K562 (cell line): Measurements from ENCODE around the gene PYCR2. TPM values are rescaled to one million over a fixed set of nuclear protein-coding genes. Genes with fewer than 3 reads are reported as not detected.

Source experiments
- ARID1B ChIP-seq: fragments of 450-650 bp; IDR thresholded peaks from 2 replicates; pipeline ENCODE4 v1.6.1; 2016; ENCODE audit warnings: antibody characterized with exemption, mild to moderate bottlenecking, inconsistent platforms
- CEBPG ChIP-seq, 3 experiments: fragments of 200-800 bp in 1 of 3; sonication (Bioruptor generic) in 1 of 3; sonication (generic) in 1 of 3; formaldehyde crosslinking in 1 of 3; IDR thresholded peaks in 2 of 3; conservative IDR thresholded peaks in 1 of 3; 2 replicates each; pipeline versions ENCODE4 v1.6.1 to v1.8.0; 2016 to 2022; ENCODE audit warnings: missing compliant biosample characterization in 2 of 3, missing genetic modification characterization in 2 of 3, mild to moderate bottlenecking in 1 of 3, missing genetic modification reagents in 1 of 3
- ILF3 ChIP-seq: fragments of 450-650 bp; IDR thresholded peaks from 2 replicates; pipeline ENCODE4 v1.6.1; 2018; ENCODE audit warnings: antibody characterized with exemption, mild to moderate bottlenecking, moderate library complexity, borderline replicate concordance
- ILK ChIP-seq: fragments of 450-650 bp; IDR thresholded peaks from 2 replicates; pipeline ENCODE4 v1.6.1; 2016; ENCODE audit warnings: missing genetic modification characterization, low read depth, mild to moderate bottlenecking, missing compliant biosample characterization, moderate library complexity, borderline replicate concordance
- KDM5B ChIP-seq: fragments of 200-600 bp; sonication (generic); IDR thresholded peaks from 2 replicates; pipeline ENCODE4 v1.6.1; 2012; ENCODE audit warnings: low read depth, mild to moderate bottlenecking, moderate library complexity, low read length, control low read depth, inconsistent platforms; ENCODE audit not compliant: insufficient replicate concordance
- KHSRP ChIP-seq: fragments of 450-650 bp; IDR thresholded peaks from 2 replicates; pipeline ENCODE4 v1.6.1; 2017
- MIER1 ChIP-seq: fragments of 450-650 bp; IDR thresholded peaks from 2 replicates; pipeline ENCODE4 v1.6.1; 2016; ENCODE audit warnings: antibody characterized with exemption, mild to moderate bottlenecking, low read depth
- SETDB1 ChIP-seq: IDR thresholded peaks from one replicate; pipeline ENCODE4 v1.6.1; 2012; ENCODE audit warnings: low read length, control low read depth, inconsistent platforms
- SMAD1 ChIP-seq: fragments of 150-350 bp; IDR thresholded peaks from 2 replicates; pipeline ENCODE4 v1.6.1; 2014; ENCODE audit warnings: low read length, low read depth; ENCODE audit not compliant: partially characterized antibody
- TAF1 ChIP-seq: IDR thresholded peaks from 2 replicates; pipeline ENCODE4 v1.6.1; 2011; ENCODE audit warnings: mild to moderate bottlenecking, low read length, moderate library complexity; ENCODE audit not compliant: insufficient read depth, control insufficient read depth, severe bottlenecking; ENCODE audit errors: extremely low read depth
- TAF15 ChIP-seq: fragments of 200-400 bp; formaldehyde crosslinking; IDR thresholded peaks from 2 replicates; pipeline ENCODE4 v1.6.1; 2017; ENCODE audit warnings: mild to moderate bottlenecking, low read depth, low read length, moderate library complexity
- ZNF431 ChIP-seq: sonication (generic); formaldehyde crosslinking; IDR thresholded peaks from 2 replicates; pipeline ENCODE4 v1.8.0; 2022; ENCODE audit warnings: mild to moderate bottlenecking, missing genetic modification reagents
- ZNF644 ChIP-seq: fragments of 200-800 bp; sonication (Bioruptor generic); IDR thresholded peaks from 2 replicates; pipeline ENCODE4 v1.6.1; 2016; ENCODE audit warnings: low read depth, missing genetic modification characterization, missing compliant biosample characterization
- ZNF830 ChIP-seq: fragments of 250-450 bp; sonication (Bioruptor Pico); IDR thresholded peaks from 2 replicates; pipeline ENCODE4 v1.5.0; 2021; ENCODE audit warnings: mild to moderate bottlenecking
- polyA plus RNA-seq, 8 experiments: library from polyadenylated mRNA; depleted of rRNA in 4 of 8; stranded (reverse) in 5 of 8; unstranded in 3 of 8; fragments of >200 nt; fragmentation: Nextera tagmentation in 2 of 8; fragmentation: Illumina TruSeq in 1 of 8; extraction: Ambion mirVana in 2 of 8; extraction: Trizol in 1 of 8; gene quantifications; 2 replicates each; pipeline versions ENCODE4 v1.2.1 to v1.2.3, GENCODE V29; 2011 to 2014; ENCODE audit warnings: inconsistent platforms in 1 of 8, missing spikeins in 1 of 8
- total RNA-seq, 7 experiments: library from RNA; depleted of rRNA in 6 of 7; stranded (reverse); fragments of >200 nt in 6 of 7; fragmentation: Illumina TruSeq in 2 of 7; extraction: Trizol in 2 of 7; gene quantifications; 2 replicates each; pipeline versions ENCODE4 v1.2.1 to v1.2.3, GENCODE V29; 2011 to 2021; ENCODE audit warnings: low replicate concordance in 1 of 7
- TF ChIP-seq, protein P1 (sequence below): fragments of 450-650 bp; formaldehyde crosslinking; IDR thresholded peaks from 2 replicates; pipeline ENCODE4 v1.4.0; 2022; ENCODE audit warnings: missing genetic modification characterization
- TF ChIP-seq, protein P2 (sequence below), 2 experiments: fragments of 450-650 bp; formaldehyde crosslinking in 1 of 2; IDR thresholded peaks; 2 replicates each; pipeline versions ENCODE4 v1.4.0 to v1.6.1; 2014 to 2020; ENCODE audit warnings: mild to moderate bottlenecking in 2 of 2, borderline replicate concordance in 1 of 2, low read depth in 1 of 2

The PYCR2 gene
- total and polyA plus RNA-seq, 9 of the 15 experiments (the other 6 are each of a cell fraction or from before 2014, with no cell fraction given), result 5.5 to 219 (median 127) TPM

DNA sequence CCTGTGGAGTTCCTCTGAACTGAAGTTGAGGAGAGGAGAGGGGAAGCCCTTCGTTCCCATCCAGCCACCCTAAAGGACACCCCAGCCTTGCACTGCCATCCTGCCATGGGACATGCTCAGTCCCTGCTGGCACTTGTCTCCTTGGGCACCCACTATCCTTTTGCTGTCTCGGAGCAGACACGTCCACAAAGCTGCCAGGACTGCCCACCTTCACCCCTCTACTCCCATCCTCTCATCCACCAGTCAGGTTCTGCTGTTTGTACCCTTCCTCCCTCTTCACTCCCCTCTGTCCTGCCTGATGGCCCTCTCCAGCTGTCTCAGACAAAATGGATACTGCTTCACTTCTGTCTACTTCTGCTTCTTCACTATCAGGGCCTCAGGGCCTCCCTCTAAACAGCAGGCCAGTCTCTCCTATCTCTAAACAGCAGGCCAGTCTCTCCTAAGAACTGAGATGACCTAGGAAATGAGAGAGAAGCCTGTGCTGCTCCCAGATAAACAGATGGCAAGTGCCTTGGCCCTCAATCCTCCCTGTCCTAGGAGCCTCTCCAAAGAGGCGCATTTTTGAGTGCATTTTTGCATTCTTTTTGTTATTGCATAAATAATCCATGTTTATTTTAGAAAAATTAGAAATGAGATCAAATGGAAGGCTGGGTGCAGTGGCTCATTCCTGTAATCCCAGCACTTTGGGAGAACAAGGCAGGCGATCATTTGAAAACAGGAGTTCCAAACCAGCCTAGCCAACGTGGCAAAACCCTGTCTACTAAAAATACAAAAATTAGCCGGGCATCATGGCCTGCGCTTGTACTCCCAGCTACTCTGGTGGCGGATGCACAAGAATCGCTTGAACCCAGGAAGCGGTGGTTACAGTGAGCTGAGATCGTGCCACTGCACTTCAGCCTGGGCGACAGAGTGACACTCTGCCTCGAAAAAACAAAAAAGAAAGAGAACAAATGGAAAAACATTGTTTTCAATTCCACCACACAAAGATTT, 4.4 kb upstream of the PYCR2 start (continued):
- TF ChIP-seq, protein P1, sequence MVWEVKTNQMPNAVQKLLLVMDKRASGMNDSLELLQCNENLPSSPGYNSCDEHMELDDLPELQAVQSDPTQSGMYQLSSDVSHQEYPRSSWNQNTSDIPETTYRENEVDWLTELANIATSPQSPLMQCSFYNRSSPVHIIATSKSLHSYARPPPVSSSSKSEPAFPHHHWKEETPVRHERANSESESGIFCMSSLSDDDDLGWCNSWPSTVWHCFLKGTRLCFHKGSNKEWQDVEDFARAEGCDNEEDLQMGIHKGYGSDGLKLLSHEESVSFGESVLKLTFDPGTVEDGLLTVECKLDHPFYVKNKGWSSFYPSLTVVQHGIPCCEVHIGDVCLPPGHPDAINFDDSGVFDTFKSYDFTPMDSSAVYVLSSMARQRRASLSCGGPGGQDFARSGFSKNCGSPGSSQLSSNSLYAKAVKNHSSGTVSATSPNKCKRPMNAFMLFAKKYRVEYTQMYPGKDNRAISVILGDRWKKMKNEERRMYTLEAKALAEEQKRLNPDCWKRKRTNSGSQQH, result peak; percentile 97
- TF ChIP-seq ARID1B (peak; percentile 100), SETDB1 (no peak), ILK (peak; percentile 51; the same call in 1 of the 2 replicates), SMAD1 (no peak), ILF3 (0 out of 2 replicates have a peak, but pooled peaks have one; percentile 57), KHSRP (peak; percentile 84), ZNF644 (tag) (peak; percentile 99), CEBPG (CRISPR knock-in tag; IDR thresholded peaks at IDR 0.05) (no peak), CEBPG (tag; conservative IDR thresholded peaks at IDR 0.05 in 1 of 2, IDR thresholded peaks at IDR 0.05 in 1 of 2) (no peak), MIER1 (peak; percentile 72), TAF15 (no peak), KDM5B (peak; percentile 78), TAF1 (peak; percentile 86), ZNF431 (CRISPR knock-in tag) (peak; percentile 45; the same call in 1 of the 2 replicates), ZNF830 (peak; percentile 63)
- TF ChIP-seq, protein P2, sequence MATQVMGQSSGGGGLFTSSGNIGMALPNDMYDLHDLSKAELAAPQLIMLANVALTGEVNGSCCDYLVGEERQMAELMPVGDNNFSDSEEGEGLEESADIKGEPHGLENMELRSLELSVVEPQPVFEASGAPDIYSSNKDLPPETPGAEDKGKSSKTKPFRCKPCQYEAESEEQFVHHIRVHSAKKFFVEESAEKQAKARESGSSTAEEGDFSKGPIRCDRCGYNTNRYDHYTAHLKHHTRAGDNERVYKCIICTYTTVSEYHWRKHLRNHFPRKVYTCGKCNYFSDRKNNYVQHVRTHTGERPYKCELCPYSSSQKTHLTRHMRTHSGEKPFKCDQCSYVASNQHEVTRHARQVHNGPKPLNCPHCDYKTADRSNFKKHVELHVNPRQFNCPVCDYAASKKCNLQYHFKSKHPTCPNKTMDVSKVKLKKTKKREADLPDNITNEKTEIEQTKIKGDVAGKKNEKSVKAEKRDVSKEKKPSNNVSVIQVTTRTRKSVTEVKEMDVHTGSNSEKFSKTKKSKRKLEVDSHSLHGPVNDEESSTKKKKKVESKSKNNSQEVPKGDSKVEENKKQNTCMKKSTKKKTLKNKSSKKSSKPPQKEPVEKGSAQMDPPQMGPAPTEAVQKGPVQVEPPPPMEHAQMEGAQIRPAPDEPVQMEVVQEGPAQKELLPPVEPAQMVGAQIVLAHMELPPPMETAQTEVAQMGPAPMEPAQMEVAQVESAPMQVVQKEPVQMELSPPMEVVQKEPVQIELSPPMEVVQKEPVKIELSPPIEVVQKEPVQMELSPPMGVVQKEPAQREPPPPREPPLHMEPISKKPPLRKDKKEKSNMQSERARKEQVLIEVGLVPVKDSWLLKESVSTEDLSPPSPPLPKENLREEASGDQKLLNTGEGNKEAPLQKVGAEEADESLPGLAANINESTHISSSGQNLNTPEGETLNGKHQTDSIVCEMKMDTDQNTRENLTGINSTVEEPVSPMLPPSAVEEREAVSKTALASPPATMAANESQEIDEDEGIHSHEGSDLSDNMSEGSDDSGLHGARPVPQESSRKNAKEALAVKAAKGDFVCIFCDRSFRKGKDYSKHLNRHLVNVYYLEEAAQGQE (IDR thresholded peaks at IDR 0.05; ENCODE audit: borderline replicate concordance), result peak; percentile 52
- TF ChIP-seq, protein P2 (CRISPR knock-in tag; IDR thresholded peaks at IDR 0.05; ENCODE audit: low read depth), result peak; percentile 82; the same call in 1 of the 2 replicates
